ENCODE measurements around the gene DGKG. TPM values are rescaled to one million over a fixed set of nuclear protein-coding genes. Genes with fewer than 3 reads are reported as not detected.

The DGKG gene
- total and polyA plus RNA-seq, 2 of the 8 experiments (the other 6 are each of a cell fraction or from before 2014, with no cell fraction given), result 0.30 to 0.48 TPM

DNA sequence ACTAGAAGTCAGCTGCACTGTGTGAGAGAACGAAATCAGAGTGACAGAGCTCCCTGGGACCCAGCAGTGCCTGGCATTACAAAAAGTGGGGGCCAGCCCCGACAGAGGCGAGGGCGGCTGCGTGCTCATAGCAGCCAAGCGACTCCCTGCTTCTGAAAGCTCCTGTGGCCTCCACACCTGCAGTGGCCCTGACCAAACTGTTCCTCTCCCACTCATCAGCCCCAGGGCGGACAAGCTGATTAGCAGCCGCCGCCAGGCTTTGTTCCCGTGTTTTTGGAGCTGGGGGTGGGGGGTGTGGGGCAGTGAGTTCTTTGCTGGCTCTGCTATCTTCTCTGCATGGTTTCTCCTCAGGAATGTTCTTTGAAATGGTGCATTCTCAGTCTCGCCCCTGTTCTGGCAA is 58.1 kb downstream of the DGKG start (continued):
- TF ChIP-seq YY1 (IDR thresholded peaks at IDR 0.05; ENCODE audit: low read depth, low read length) (no peak), POU5F1 (IDR thresholded peaks at IDR 0.05; ENCODE audit: low read depth, low read length) (no peak), TAF1 (IDR thresholded peaks at IDR 0.05; ENCODE audit: low read depth, low read length) (no peak), SIRT6 (IDR thresholded peaks at IDR 0.05; ENCODE audit: low read length) (no peak)
